IPS-15b (cell line): ENCODE data around the gene TRIM29.

Experiments used
- H3K27me3 ChIP-seq: one replicate; pipeline ENCODE4 v1.6.1; 2013; ENCODE audit warnings: low read length; ENCODE audit not compliant: control insufficient read depth, insufficient read depth
- H3K36me3 ChIP-seq: one replicate; pipeline ENCODE4 v1.6.1; 2013; ENCODE audit warnings: low read length; ENCODE audit not compliant: control insufficient read depth, insufficient read depth
- H3K4me1 ChIP-seq: one replicate; pipeline ENCODE4 v1.6.1; 2013; ENCODE audit warnings: mild to moderate bottlenecking, low read length; ENCODE audit not compliant: control insufficient read depth, insufficient read depth
- H3K4me3 ChIP-seq: one replicate; pipeline ENCODE4 v1.5.1; 2013; ENCODE audit warnings: low read depth, low read length
- H3K9ac ChIP-seq: one replicate; pipeline ENCODE4 v1.6.1; 2013; ENCODE audit warnings: low read depth, mild to moderate bottlenecking, low read length
- H3K9me3 ChIP-seq: one replicate; pipeline ENCODE4 v1.6.1; 2013; ENCODE audit warnings: mild to moderate bottlenecking, low read length; ENCODE audit not compliant: control insufficient read depth, insufficient read depth

The TRIM29 gene

GRCh38 chr11:120062561-120062930, 75.4 kb downstream of the TRIM29 start:
- H3K9me3 ChIP-seq = no peaks in the 10 kb centered on the region
- H3K9ac ChIP-seq = no peak overlapping the region
- H3K4me3 ChIP-seq = no peak overlapping the region
- H3K4me1 ChIP-seq = peaks cover 10% of the 10 kb centered on the region
- H3K27me3 ChIP-seq = no peaks in the 10 kb centered on the region
- no peaks in the 10 kb centered on the region for H3K36me3 ChIP-seq

DNA sequence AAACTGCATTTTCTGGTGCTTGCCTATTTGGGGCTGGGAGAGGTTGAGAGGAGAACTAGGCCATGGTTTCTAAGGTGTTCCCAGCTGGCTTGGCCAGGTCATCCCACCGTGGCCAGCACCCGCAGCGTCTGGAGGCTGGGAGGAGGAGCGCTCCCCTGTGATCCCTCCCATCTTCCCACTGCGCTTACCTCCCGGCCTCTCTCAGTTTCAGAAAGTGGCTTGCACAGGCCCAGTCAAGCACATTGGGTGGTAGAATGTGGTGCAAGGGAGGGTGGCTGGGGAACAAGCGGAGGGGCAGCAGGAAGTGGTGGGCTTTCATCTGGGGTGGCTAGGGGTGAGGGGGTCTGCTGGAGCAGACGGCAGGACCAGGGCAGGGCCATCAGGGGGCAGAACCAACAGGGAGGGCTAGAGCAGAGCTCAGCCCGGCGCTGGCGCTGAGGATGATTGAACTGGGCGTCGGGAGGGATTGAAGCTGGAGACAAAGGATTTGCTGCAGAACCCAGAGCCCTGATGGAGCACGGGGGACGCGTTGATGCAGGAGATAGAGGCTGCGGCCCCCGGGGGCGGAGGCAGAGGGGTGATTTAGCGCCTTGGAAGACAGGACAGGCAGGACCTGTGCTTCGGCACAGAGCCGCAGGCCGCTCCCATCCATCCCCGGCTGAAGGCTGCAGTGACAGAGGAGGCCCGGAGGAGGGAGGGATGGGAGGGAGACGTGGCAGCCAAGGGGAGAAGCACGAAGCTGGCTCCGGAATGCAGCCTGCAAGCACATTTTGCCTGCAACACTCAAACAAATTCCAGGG, 76.0 kb downstream of the TRIM29 start:
- Histone ChIP-seq H3K4me1 (peaks cover 15% of the 10 kb centered on the region), H3K4me3 (no peak overlapping the region), H3K36me3 (no peaks in the 10 kb centered on the region), H3K9ac (no peak overlapping the region), H3K9me3 (no peaks in the 10 kb centered on the region), H3K27me3 (no peaks in the 10 kb centered on the region)
